Caco-2 (cell line): ENCODE measurements around the gene GCNA. TPM values are rescaled to one million over a fixed set of nuclear protein-coding genes. Genes with fewer than 3 reads are reported as not detected.

ENCODE experiments used
- BruUV-seq: library from RNA; stranded (reverse); fragments of 400-500 nt; replicated peaks from 2 replicates; lab custom pipeline; 2021; lab: Mats Ljungman, UMichigan
- CTCF ChIA-PET: fragments of 300-600 bp; sonication (Branson Sonifier 250); formaldehyde crosslinking; loops from one replicate; lab custom pipeline; 2022; ENCODE audit warnings: antibody characterized with exemption; lab: Charles Lee
- POLR2A ChIA-PET: fragments of 300-600 bp; sonication (Branson Sonifier 250); formaldehyde crosslinking; loops from one replicate; lab custom pipeline; 2022; ENCODE audit warnings: antibody characterized with exemption; lab: Charles Lee
- DNase-seq, 2 experiments: peaks; one replicate each; pipeline versions ENCODE4 v3.0.0 to v3.0.0-alpha.2; 2020 to 2022
- H3K27me3 ChIP-seq: replicated peaks from 2 replicates; pipeline ENCODE4 v1.6.0; 2011; ENCODE audit warnings: low read length; ENCODE audit not compliant: control insufficient read depth, insufficient read depth
- H3K36me3 ChIP-seq: 2 replicates; pipeline ENCODE4 v1.5.1; 2011; ENCODE audit warnings: low read length; ENCODE audit not compliant: control insufficient read depth, insufficient read depth
- H3K4me1 ChIP-seq: fragments of 250-450 bp; sonication (Bioruptor Pico); 2 replicates; pipeline ENCODE4 v1.5.1; 2020; ENCODE audit warnings: mild to moderate bottlenecking
- H3K4me3 ChIP-seq: 2 replicates; pipeline ENCODE4 v1.5.1; 2011; ENCODE audit warnings: low read depth, mild to moderate bottlenecking, control low read depth, low read length
- H3K9me3 ChIP-seq: fragments of 250-450 bp; sonication (Bioruptor Pico); 2 replicates; pipeline ENCODE4 v1.5.1; 2020; ENCODE audit warnings: mild to moderate bottlenecking, moderate library complexity
- H3K27ac Mint-ChIP-seq: one replicate; pipeline ENCODE4 v1.8.0; 2022; ENCODE audit warnings: mixed read lengths; ENCODE audit not compliant: unreplicated experiment
- H3K27me3 Mint-ChIP-seq: one replicate; pipeline ENCODE4 v1.8.0; 2022; ENCODE audit warnings: mixed read lengths; ENCODE audit not compliant: insufficient read depth, unreplicated experiment
- H3K36me3 Mint-ChIP-seq: one replicate; pipeline ENCODE4 v1.8.0; 2022; ENCODE audit warnings: mild to moderate bottlenecking, mixed read lengths; ENCODE audit not compliant: insufficient read depth, unreplicated experiment
- H3K4me1 Mint-ChIP-seq: one replicate; pipeline ENCODE4 v1.8.0; 2022; ENCODE audit warnings: low read depth, mixed read lengths; ENCODE audit not compliant: unreplicated experiment
- H3K4me3 Mint-ChIP-seq: one replicate; pipeline ENCODE4 v1.8.0; 2022; ENCODE audit warnings: mild to moderate bottlenecking, moderate library complexity, mixed read lengths; ENCODE audit not compliant: unreplicated experiment
- H3K9me3 Mint-ChIP-seq: one replicate; pipeline ENCODE4 v1.8.0; 2022; ENCODE audit warnings: mixed read lengths; ENCODE audit not compliant: unreplicated experiment
- CTCF ChIP-seq, 2 experiments: fragments of 200-600 bp in 1 of 2; IDR thresholded peaks; 1 replicate in 1 of 2; 2 replicates in 1 of 2; pipeline versions ENCODE4 v1.5.1 to v1.8.0; 2011 to 2022; ENCODE audit warnings: antibody characterized with exemption in 1 of 2, control low read depth in 1 of 2, inconsistent platforms in 1 of 2, low read depth in 1 of 2, low read length in 1 of 2, mild to moderate bottlenecking in 1 of 2, moderate library complexity in 1 of 2; ENCODE audit not compliant: insufficient read depth in 1 of 2, severe bottlenecking in 1 of 2, unreplicated experiment in 1 of 2
- intact Hi-C: fragments of 100-400 bp; cut with micrococcal nuclease; formaldehyde crosslinking; loops from one replicate; pipeline ENCODE4 v1.10.0; 2022; ENCODE audit not compliant: unreplicated experiment
- total RNA-seq: library from RNA; stranded (reverse); gene quantifications from 2 replicates; pipeline ENCODE4 v1.2.3, GENCODE V29; 2022

The GCNA gene
- total RNA-seq, 1 experiment from 2014 or later = 2.8 TPM

GRCh38 chrX:71625471-71625870 is 47.2 kb downstream of the GCNA start:
- Histone ChIP-seq H3K27me3 (no peaks in the 10 kb centered on the region), H3K9me3 (no peaks in the 10 kb centered on the region), H3K4me1 (peaks cover 11% of the 10 kb centered on the region), H3K4me3 (no peak overlapping the region), H3K36me3 (no peaks in the 10 kb centered on the region)
- no TSS peak for BruUV-seq
- POLR2A ChIA-PET = no interaction called here
- TF ChIP-seq CTCF (IDR thresholded peaks at IDR 0.05; ENCODE audit: insufficient read depth in 1 of 2, low read depth in 1 of 2, low read length in 1 of 2, severe bottlenecking in 1 of 2, unreplicated experiment in 1 of 2) = no peak
- Mint-ChIP-seq H3K27ac (no peak overlapping the region), H3K4me3 (no peak overlapping the region), H3K27me3 (no peaks in the 10 kb centered on the region), H3K9me3 (no peaks in the 10 kb centered on the region), H3K4me1 (no peaks in the 10 kb centered on the region), H3K36me3 (no peaks in the 10 kb centered on the region)
- DNase-seq = no peak
- intact Hi-C loops = no loop called here
- CTCF ChIA-PET = no interaction called here

DNA sequence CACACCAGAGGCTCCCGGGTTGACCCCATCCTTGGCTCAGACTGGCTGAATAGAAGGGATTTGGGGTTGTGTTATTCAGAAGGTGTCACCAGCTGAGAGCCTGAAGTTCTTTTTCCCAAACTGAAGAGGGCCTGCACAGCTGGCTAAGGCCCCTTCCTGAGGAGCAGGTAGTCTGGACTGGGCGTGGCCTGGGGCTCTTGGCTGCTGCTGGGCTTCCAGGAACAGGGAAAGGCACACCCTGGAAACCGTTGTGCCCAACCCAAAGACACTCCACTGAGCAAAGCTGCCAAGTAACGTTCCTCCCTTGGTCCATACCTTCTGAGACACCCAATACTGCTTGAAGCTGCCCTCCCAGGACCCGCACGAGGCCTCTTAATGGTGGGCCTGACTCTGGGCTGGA is 48.3 kb downstream of the GCNA start:
- BruUV-seq = no TSS peak

DNA sequence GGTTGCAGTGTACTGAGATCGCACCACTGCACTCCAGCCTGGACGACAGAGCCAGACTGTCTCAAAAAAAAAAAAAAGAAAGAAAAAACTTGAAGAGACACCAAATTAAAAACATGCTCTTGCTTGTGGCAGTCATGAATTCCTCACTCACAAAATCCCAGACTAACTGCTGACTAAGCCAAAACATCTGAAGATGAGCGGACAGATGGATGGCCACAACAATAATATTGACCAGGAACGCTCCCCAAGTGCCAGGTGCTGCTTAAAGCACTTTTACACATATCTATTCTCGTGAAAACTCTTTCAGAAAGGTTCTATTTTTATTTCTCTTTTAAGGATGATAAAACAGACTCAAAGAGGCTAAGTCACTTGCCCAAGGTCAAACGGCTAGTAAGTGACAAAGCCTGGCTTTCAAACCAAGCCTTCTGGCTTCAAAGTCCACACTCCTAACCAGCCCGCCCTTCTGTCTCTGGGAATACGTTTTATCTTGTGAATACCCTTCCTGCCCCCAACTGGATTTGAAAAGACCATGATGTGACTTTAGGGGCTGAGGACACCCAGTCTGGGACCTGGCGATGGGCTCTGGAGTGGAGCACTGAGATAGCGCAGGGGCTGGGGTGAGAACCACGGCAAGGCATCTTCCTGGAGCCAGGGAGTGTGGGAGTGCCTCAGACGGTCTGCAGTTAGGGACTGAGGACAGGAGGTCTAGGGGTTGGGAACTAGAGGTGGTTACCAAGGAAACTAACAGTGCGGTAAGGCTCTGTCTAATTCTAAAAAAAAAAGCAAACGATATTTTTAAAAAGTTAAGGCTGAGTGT is 49.6 kb downstream of the GCNA start:
- no peak overlapping the region for H3K27ac Mint-ChIP-seq
- no peaks in the 10 kb centered on the region for H3K27me3 Mint-ChIP-seq
- intact Hi-C loops = no loop called here
- no TSS peak for BruUV-seq
- Histone ChIP-seq H3K36me3 (no peaks in the 10 kb centered on the region), H3K4me3 (no peak overlapping the region), H3K4me1 (peaks cover 20% of the 10 kb centered on the region), H3K27me3 (no peaks in the 10 kb centered on the region), H3K9me3 (no peaks in the 10 kb centered on the region)
- POLR2A ChIA-PET = no interaction called here
- no peak for TF ChIP-seq CTCF (IDR thresholded peaks at IDR 0.05; ENCODE audit: insufficient read depth in 1 of 2, low read depth in 1 of 2, low read length in 1 of 2, severe bottlenecking in 1 of 2, unreplicated experiment in 1 of 2)
- no peaks in the 10 kb centered on the region for H3K4me1 Mint-ChIP-seq
- no peak for DNase-seq
- no peaks in the 10 kb centered on the region for H3K9me3 Mint-ChIP-seq
- no peaks in the 10 kb centered on the region for H3K36me3 Mint-ChIP-seq
- no peak overlapping the region for H3K4me3 Mint-ChIP-seq
- CTCF ChIA-PET = no interaction called here

More for the DNA sequence above, 48.3 kb downstream of the GCNA start:
- POLR2A ChIA-PET = no interaction called here
- Mint-ChIP-seq H3K9me3 (no peaks in the 10 kb centered on the region), H3K27ac (no peak overlapping the region), H3K4me1 (no peaks in the 10 kb centered on the region), H3K36me3 (no peaks in the 10 kb centered on the region), H3K4me3 (no peak overlapping the region), H3K27me3 (no peaks in the 10 kb centered on the region)
- Histone ChIP-seq H3K4me1 (peaks cover 20% of the 10 kb centered on the region), H3K9me3 (no peaks in the 10 kb centered on the region), H3K4me3 (no peak overlapping the region), H3K27me3 (no peaks in the 10 kb centered on the region), H3K36me3 (no peaks in the 10 kb centered on the region)
- DNase-seq = no peak
- CTCF ChIA-PET = no interaction called here
- intact Hi-C loops = no loop called here
- no peak for TF ChIP-seq CTCF (IDR thresholded peaks at IDR 0.05; ENCODE audit: insufficient read depth in 1 of 2, low read depth in 1 of 2, low read length in 1 of 2, severe bottlenecking in 1 of 2, unreplicated experiment in 1 of 2)
